IMR-90 (cell line): ENCODE results near the gene TMEM63B. TPM values are rescaled to one million over a fixed set of nuclear protein-coding genes. Genes with fewer than 3 reads are reported as not detected.

Experiments used
- ATAC-seq: fragments of 200-7000 bp; cut with Tn5 transposase; 2 replicates; pipeline ENCODE4 v1.9.1; 2020; ENCODE audit warnings: low read depth, mild to moderate bottlenecking, moderate library complexity
- BruUV-seq: library from RNA; stranded (reverse); fragments of 400-500 nt; replicated peaks from 2 replicates; lab custom pipeline; 2021; lab: Mats Ljungman, UMichigan
- CTCF ChIA-PET: fragments of 300-600 bp; formaldehyde crosslinking; extraction: SDS; loops from one replicate; lab custom pipeline; 2021; ENCODE audit warnings: antibody characterized with exemption; lab: Yijun Ruan, JAX
- POLR2A ChIA-PET: fragments of 300-600 bp; sonication (Branson Sonifier 250); formaldehyde crosslinking; loops from one replicate; lab custom pipeline; 2022; ENCODE audit warnings: antibody characterized with exemption; ENCODE audit not compliant: unreplicated experiment; lab: Charles Lee
- DNase-seq: peaks from one replicate; pipeline ENCODE4 v3.0.0; 2013
- H2AFZ ChIP-seq: replicated peaks from 2 replicates; pipeline ENCODE3; 2013; ENCODE audit warnings: low read length, mild to moderate bottlenecking; ENCODE audit not compliant: poor library complexity
- H2AK5ac ChIP-seq: 2 replicates; pipeline ENCODE4 v1.6.1; 2013; ENCODE audit warnings: low read depth, low read length, inconsistent platforms
- H2AK9ac ChIP-seq: replicated peaks from 2 replicates; pipeline ENCODE3; 2013; ENCODE audit warnings: mild to moderate bottlenecking, low read depth, low read length, moderate library complexity; ENCODE audit not compliant: poor library complexity
- H2BK120ac ChIP-seq: 2 replicates; pipeline ENCODE4 v1.6.1; 2013; ENCODE audit warnings: low read depth, low read length, inconsistent platforms
- H2BK15ac ChIP-seq: 3 replicates; pipeline ENCODE4 v1.6.1; 2013; ENCODE audit warnings: low read depth, low read length, inconsistent platforms
- H2BK20ac ChIP-seq: 2 replicates; pipeline ENCODE4 v1.6.1; 2013; ENCODE audit warnings: low read depth, mild to moderate bottlenecking, inconsistent platforms, low read length, moderate library complexity
- H2BK5ac ChIP-seq: 2 replicates; pipeline ENCODE4 v1.6.1; 2013; ENCODE audit warnings: mild to moderate bottlenecking, low read depth, low read length, inconsistent platforms; ENCODE audit not compliant: poor library complexity, severe bottlenecking
- H3K14ac ChIP-seq: replicated peaks from 2 replicates; pipeline ENCODE4 v1.6.1; 2013; ENCODE audit warnings: low read depth, low read length, inconsistent platforms
- H3K18ac ChIP-seq: 2 replicates; pipeline ENCODE4 v1.6.1; 2013; ENCODE audit warnings: low read depth, low read length, control low read depth
- H3K23ac ChIP-seq: 2 replicates; pipeline ENCODE4 v1.6.1; 2013; ENCODE audit warnings: low read depth, low read length, inconsistent platforms
- H3K27ac ChIP-seq: 2 replicates; pipeline ENCODE4 v1.5.1; 2013; ENCODE audit warnings: mild to moderate bottlenecking, control low read depth, low read length; ENCODE audit not compliant: insufficient read depth
- H3K27me3 ChIP-seq: 2 replicates; pipeline ENCODE4 v1.6.1; 2013; ENCODE audit warnings: low read length; ENCODE audit not compliant: control insufficient read depth, insufficient read depth
- H3K36me3 ChIP-seq: 2 replicates; pipeline ENCODE4 v1.6.1; 2013; ENCODE audit warnings: low read length, mixed read lengths; ENCODE audit not compliant: control insufficient read depth, insufficient read depth
- H3K4ac ChIP-seq: 2 replicates; pipeline ENCODE4 v1.6.1; 2013; ENCODE audit warnings: low read depth, low read length, inconsistent platforms
- H3K4me1 ChIP-seq: 2 replicates; pipeline ENCODE4 v1.6.1; 2013; ENCODE audit warnings: low read length, mixed read lengths; ENCODE audit not compliant: control insufficient read depth, insufficient read depth
- H3K4me2 ChIP-seq: 2 replicates; pipeline ENCODE4 v1.6.1; 2013; ENCODE audit warnings: low read depth, mild to moderate bottlenecking, control low read depth, low read length, moderate library complexity
- H3K4me3 ChIP-seq: 2 replicates; pipeline ENCODE4 v1.5.1; 2013; ENCODE audit warnings: low read depth, mild to moderate bottlenecking, control low read depth, low read length, moderate library complexity; ENCODE audit not compliant: insufficient read depth
- H3K56ac ChIP-seq: 2 replicates; pipeline ENCODE4 v1.6.1; 2013; ENCODE audit warnings: low read length, inconsistent platforms; ENCODE audit not compliant: insufficient read depth; ENCODE audit errors: extremely low read depth
- H3K79me1 ChIP-seq, 2 experiments: 2 replicates each; pipeline ENCODE4 v1.6.1; 2013; ENCODE audit warnings: low read length in 2 of 2, inconsistent platforms in 1 of 2, low read depth in 1 of 2
- H3K9ac ChIP-seq: 2 replicates; pipeline ENCODE4 v1.6.1; 2013; ENCODE audit warnings: low read depth, low read length, control low read depth
- H3K9me1 ChIP-seq: 2 replicates; pipeline ENCODE4 v1.6.1; 2013; ENCODE audit warnings: low read length, inconsistent platforms; ENCODE audit not compliant: insufficient read depth
- H3K9me3 ChIP-seq: 2 replicates; pipeline ENCODE4 v1.6.1; 2013; ENCODE audit warnings: low read length; ENCODE audit not compliant: control insufficient read depth, insufficient read depth
- H4K20me1 ChIP-seq: 2 replicates; pipeline ENCODE4 v1.6.1; 2013; ENCODE audit warnings: low read length, inconsistent platforms; ENCODE audit not compliant: insufficient read depth
- H4K5ac ChIP-seq: 2 replicates; pipeline ENCODE4 v1.6.1; 2013; ENCODE audit warnings: mild to moderate bottlenecking, low read depth, low read length, control low read depth
- H4K8ac ChIP-seq, 2 experiments: 2 replicates each; pipeline ENCODE4 v1.6.1; 2013; ENCODE audit warnings: low read depth in 2 of 2, low read length in 2 of 2, control low read depth in 1 of 2, inconsistent platforms in 1 of 2
- H4K91ac ChIP-seq: 2 replicates; pipeline ENCODE4 v1.6.1; 2013; ENCODE audit warnings: low read depth, low read length, inconsistent platforms; ENCODE audit not compliant: insufficient read depth
- BHLHE40 ChIP-seq: fragments of 150-350 bp; IDR thresholded peaks from 2 replicates; pipeline ENCODE4 v1.6.1; 2016; ENCODE audit warnings: mild to moderate bottlenecking, low read depth, low read length
- CEBPB ChIP-seq: IDR thresholded peaks from 2 replicates; pipeline ENCODE4 v1.6.1; 2012; ENCODE audit warnings: low read depth, low read length, improper control_type of control experiment
- CHD1 ChIP-seq: IDR thresholded peaks from 2 replicates; pipeline ENCODE4 v1.6.1; 2012; ENCODE audit warnings: low read depth, low read length, improper control_type of control experiment
- CTCF ChIP-seq: conservative IDR thresholded peaks from 2 replicates; pipeline ENCODE4 v1.5.1; 2012; ENCODE audit warnings: mild to moderate bottlenecking, low read depth, low read length, improper control_type of control experiment
- ELK1 ChIP-seq: fragments of 150-350 bp; IDR thresholded peaks from 2 replicates; pipeline ENCODE4 v1.6.1; 2016; ENCODE audit warnings: low read depth, mild to moderate bottlenecking, low read length, moderate library complexity, borderline replicate concordance
- FOS ChIP-seq: fragments of 150-350 bp; IDR thresholded peaks from 2 replicates; pipeline ENCODE4 v1.6.1; 2016; ENCODE audit warnings: low read depth, low read length
- MAFK ChIP-seq: IDR thresholded peaks from 2 replicates; pipeline ENCODE4 v1.6.1; 2012; ENCODE audit warnings: low read depth, low read length, improper control_type of control experiment
- MAZ ChIP-seq: IDR thresholded peaks from 2 replicates; pipeline ENCODE4 v1.6.1; 2012; ENCODE audit warnings: low read depth, mild to moderate bottlenecking, low read length, improper control_type of control experiment, moderate library complexity, borderline replicate concordance
- MXI1 ChIP-seq: IDR thresholded peaks from 2 replicates; pipeline ENCODE4 v1.6.1; 2012; ENCODE audit warnings: low read depth, mild to moderate bottlenecking, low read length, moderate library complexity, borderline replicate concordance
- NFE2L2 ChIP-seq: fragments of 150-350 bp; IDR thresholded peaks from 2 replicates; pipeline ENCODE4 v1.6.1; 2016; ENCODE audit warnings: low read depth, mild to moderate bottlenecking, low read length
- POLR2A ChIP-seq: IDR thresholded peaks from 2 replicates; pipeline ENCODE4 v1.6.1; 2012; ENCODE audit warnings: mild to moderate bottlenecking, low read depth, low read length
- RAD21 ChIP-seq: IDR thresholded peaks from 2 replicates; pipeline ENCODE4 v1.6.1; 2012; ENCODE audit warnings: low read length, improper control_type of control experiment
- RCOR1 ChIP-seq: IDR thresholded peaks from 2 replicates; pipeline ENCODE4 v1.6.1; 2012; ENCODE audit warnings: mild to moderate bottlenecking, low read length, improper control_type of control experiment; ENCODE audit not compliant: insufficient replicate concordance
- RFX5 ChIP-seq: IDR thresholded peaks from 2 replicates; pipeline ENCODE4 v1.8.0; 2012; ENCODE audit warnings: low read depth, mild to moderate bottlenecking, low read length, moderate library complexity
- SMC3 ChIP-seq: fragments of 150-350 bp; IDR thresholded peaks from 2 replicates; pipeline ENCODE4 v1.6.1; 2016; ENCODE audit warnings: low read depth, mild to moderate bottlenecking, antibody characterized with exemption, low read length, moderate library complexity
- USF2 ChIP-seq: fragments of 150-350 bp; IDR thresholded peaks from 2 replicates; pipeline ENCODE4 v1.6.1; 2017; ENCODE audit warnings: mild to moderate bottlenecking, antibody characterized with exemption, low read length, low read depth
- WGBS, 2 experiments: methylation state at CpG; one replicate each; pipeline versions ENCODE4 v1.1.5 to v1.1.7; 2013; ENCODE audit warnings: missing lambda C conversion rate in 2 of 2; ENCODE audit not compliant: insufficient read length in 1 of 2; ENCODE audit errors: extremely low coverage in 2 of 2; 5-methylcytosine and 5-hydroxymethylcytosine counted together
- dilution Hi-C: fragments of 300-500 bp; cut with HindIII; formaldehyde crosslinking; loops from one replicate; pipeline ENCODE4 v1.14.3; 2018; ENCODE audit warnings: low sequenced_read_pairs; ENCODE audit not compliant: unreplicated experiment
- in situ Hi-C: fragments of 300-500 bp; cut with MboI; formaldehyde crosslinking; loops from 3 replicates; pipeline ENCODE4 v1.14.3; 2019; ENCODE audit warnings: low sequenced_read_pairs, inconsistent platforms, mixed read lengths
- intact Hi-C: fragments of 100-400 bp; cut with micrococcal nuclease; formaldehyde crosslinking; loops from 2 replicates; pipeline ENCODE4 v1.10.0; 2022
- polyA plus RNA-seq, 3 experiments: library from polyadenylated mRNA; depleted of rRNA; stranded (reverse); fragments of >200 nt; gene quantifications; 2 replicates each; pipeline ENCODE4 v1.2.3, GENCODE V29; 2012; ENCODE audit warnings: low replicate concordance in 1 of 3
- total RNA-seq: library from RNA; depleted of rRNA; stranded (reverse); fragments of >200 nt; gene quantifications from 2 replicates; pipeline ENCODE4 v1.2.3, GENCODE V29; 2012

TMEM63B gene
- total and polyA plus RNA-seq, 2 of the 4 experiments (the other 2 are of a cell fraction): 12.2 to 42.6 TPM

DNA sequence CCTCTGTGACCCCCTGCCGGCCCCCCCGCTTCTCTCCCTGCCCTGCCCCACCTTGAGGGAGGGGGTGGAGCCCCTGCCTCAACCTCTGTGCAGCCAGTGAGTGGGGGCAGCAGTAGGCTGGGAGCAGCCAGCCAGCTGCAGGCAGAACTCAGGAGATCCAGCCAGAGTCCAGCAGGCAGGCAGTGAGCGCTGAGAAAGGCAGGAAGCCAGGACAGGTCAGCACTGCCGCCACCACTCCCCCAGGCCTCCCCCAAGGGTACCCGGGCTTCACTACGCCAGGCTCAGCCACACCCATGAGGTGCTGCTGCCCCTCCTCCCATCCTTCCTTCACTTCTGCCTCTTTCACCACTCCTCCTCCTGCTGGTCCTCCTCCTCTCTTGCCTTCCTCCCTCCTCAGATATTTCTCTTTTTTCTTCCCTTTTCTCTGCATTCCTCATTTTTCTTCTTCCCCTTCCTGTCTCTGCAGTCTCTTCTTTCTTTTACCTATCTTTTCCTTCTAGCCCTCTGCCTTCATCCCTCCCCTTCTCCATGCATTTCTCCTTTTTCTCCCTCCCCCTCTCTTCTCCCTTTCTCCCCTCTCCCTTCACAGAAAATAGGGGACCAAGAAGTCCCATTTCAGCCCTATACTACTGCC, 11.5 kb downstream of the TMEM63B start:
- no peak overlapping the region for H3K23ac ChIP-seq
- intact Hi-C loops (no loop called here), in situ Hi-C loops (no loop called here), dilution Hi-C loops (no loop called here)
- no peaks in the 10 kb centered on the region for H3K9me3 ChIP-seq
- DNase-seq: no peak
- H3K27me3 ChIP-seq: no peaks in the 10 kb centered on the region
- ChIA-PET CTCF (no interaction called here), POLR2A (no interaction called here)
- TF ChIP-seq RCOR1: no peak
- no peak for TF ChIP-seq ELK1
- TF ChIP-seq USF2: no peak
- no peak for TF ChIP-seq MXI1
- TF ChIP-seq RFX5: no peak
- no peak for TF ChIP-seq FOS
- no peak for TF ChIP-seq MAFK
- TF ChIP-seq NFE2L2: no peak
- no peak for TF ChIP-seq MAZ
- no peak for TF ChIP-seq CEBPB
- TF ChIP-seq RAD21: no peak
- TF ChIP-seq SMC3: no peak
- no peak for TF ChIP-seq CTCF
- no peak for TF ChIP-seq CHD1
- no peak for TF ChIP-seq POLR2A
- no peak for TF ChIP-seq BHLHE40
- H3K4ac ChIP-seq: no peak overlapping the region
- no peak overlapping the region for H4K91ac ChIP-seq
- H3K56ac ChIP-seq: no peak overlapping the region
- no peak overlapping the region for H2BK20ac ChIP-seq
- no peak overlapping the region for H2AK5ac ChIP-seq
- H3K4me2 ChIP-seq: no peak overlapping the region
- no peak overlapping the region for H3K18ac ChIP-seq
- H3K9ac ChIP-seq: no peak overlapping the region
- peaks cover 56% of the 10 kb centered on the region for H3K36me3 ChIP-seq
- BruUV-seq: no TSS peak
- H2AK9ac ChIP-seq: no peak overlapping the region
- peaks cover 6% of the 10 kb centered on the region for H4K20me1 ChIP-seq
- no peak overlapping the region for H4K5ac ChIP-seq
- H3K14ac ChIP-seq: no peak overlapping the region
- no peak overlapping the region for H2BK120ac ChIP-seq
- 69% methylated on average over 3 of the region's 6 CpGs; no CpG with 5 or more reads in 1 of the 2 experiments for WGBS, 2 experiments
- H3K4me1 ChIP-seq: no peaks in the 10 kb centered on the region
- peaks cover 7% of the 10 kb centered on the region; the same call in 1 of the 2 replicates for H3K9me1 ChIP-seq
- H2BK5ac ChIP-seq: no peak overlapping the region
- H3K27ac ChIP-seq: no peak overlapping the region
- peaks cover 6 to 24% of the 10 kb centered on the region in 2 experiments for H3K79me1 ChIP-seq
- H4K8ac ChIP-seq: no peak overlapping the region
- no peak overlapping the region for H2BK15ac ChIP-seq
- no peak overlapping the region for H2AFZ ChIP-seq
- no peak for ATAC-seq
- no peak overlapping the region for H3K4me3 ChIP-seq
